ENCODE measurements around the gene PI4K2A. TPM values are rescaled to one million over a fixed set of nuclear protein-coding genes. Genes with fewer than 3 reads are reported as not detected.

Gene PI4K2A
- total RNA-seq, 4 donors from 2014 or later = 14.1 to 35.9 (median 18.5) TPM

DNA sequence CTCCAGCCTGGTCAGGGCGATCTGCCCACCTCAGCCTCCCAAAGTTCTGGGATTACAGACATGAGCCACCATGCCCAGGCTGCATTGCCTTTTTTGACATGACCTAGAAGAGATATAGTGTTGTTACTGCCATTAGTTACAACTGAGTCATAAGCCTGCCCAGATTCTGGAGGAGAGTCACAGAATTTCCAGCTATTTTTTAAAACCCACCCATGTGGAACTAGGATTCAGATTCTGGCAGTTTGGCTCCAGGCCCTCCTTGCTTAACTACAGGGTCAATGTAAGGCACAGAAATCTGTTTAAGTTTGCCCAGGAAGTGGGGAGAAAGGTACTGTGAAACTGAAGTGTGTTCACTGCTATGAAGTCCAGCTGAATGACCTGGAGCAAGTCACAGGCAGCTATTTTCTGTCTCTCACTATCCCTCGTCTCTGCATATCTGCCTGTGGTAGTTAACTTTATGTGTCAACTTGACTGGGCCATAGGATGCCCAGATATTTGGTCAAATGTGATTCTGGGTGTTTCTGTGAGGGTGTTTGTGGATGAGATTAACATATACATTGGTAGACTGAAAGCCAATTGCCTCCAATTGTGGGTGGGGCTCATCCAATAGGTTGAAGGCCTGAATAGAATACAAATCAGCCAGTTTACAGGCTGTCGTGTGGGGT is 64.7 kb downstream of the PI4K2A start:
- TF ChIP-seq, protein P1, sequence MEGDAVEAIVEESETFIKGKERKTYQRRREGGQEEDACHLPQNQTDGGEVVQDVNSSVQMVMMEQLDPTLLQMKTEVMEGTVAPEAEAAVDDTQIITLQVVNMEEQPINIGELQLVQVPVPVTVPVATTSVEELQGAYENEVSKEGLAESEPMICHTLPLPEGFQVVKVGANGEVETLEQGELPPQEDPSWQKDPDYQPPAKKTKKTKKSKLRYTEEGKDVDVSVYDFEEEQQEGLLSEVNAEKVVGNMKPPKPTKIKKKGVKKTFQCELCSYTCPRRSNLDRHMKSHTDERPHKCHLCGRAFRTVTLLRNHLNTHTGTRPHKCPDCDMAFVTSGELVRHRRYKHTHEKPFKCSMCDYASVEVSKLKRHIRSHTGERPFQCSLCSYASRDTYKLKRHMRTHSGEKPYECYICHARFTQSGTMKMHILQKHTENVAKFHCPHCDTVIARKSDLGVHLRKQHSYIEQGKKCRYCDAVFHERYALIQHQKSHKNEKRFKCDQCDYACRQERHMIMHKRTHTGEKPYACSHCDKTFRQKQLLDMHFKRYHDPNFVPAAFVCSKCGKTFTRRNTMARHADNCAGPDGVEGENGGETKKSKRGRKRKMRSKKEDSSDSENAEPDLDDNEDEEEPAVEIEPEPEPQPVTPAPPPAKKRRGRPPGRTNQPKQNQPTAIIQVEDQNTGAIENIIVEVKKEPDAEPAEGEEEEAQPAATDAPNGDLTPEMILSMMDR (IDR thresholded peaks at IDR 0.05; ENCODE audit: low read depth) = no peak

DNA sequence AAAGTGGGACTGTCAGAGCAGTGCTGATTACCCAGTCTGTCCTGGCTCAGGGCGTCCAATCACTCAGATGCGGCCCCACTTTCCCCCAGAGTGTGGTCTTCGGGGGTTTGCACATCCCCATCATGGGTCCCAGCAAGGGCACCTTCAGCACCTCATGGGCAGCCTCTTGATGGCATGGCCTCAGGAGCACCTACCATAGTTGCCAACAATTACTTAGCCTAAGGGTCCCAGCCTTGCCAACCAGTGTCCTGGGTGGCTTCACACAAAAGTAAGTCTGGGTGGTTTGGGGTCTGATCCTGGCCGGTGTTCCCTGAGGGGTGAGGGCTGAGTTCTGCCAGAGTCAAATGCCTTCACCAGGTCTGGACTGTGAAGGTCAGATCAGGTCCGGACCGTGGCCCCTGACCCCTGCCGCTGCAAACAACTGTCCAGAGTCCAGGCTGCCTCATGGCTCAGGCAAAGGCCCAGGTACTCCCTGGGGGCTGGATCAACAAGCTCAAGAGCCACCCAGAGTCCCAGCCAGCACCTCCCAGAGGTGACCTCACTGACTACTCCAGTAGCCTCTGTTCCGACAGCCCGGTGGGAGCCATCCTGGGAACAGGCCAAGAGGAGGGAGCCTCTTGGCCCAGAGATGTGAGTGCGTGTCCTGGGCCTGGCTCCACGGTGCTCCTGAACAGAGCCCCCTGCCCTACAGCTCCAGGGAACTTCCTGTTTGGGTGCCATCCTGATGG is 66.8 kb downstream of the PI4K2A start:
- TF ChIP-seq, protein P1 (IDR thresholded peaks at IDR 0.05; ENCODE audit: low read depth) = no peak

DNA sequence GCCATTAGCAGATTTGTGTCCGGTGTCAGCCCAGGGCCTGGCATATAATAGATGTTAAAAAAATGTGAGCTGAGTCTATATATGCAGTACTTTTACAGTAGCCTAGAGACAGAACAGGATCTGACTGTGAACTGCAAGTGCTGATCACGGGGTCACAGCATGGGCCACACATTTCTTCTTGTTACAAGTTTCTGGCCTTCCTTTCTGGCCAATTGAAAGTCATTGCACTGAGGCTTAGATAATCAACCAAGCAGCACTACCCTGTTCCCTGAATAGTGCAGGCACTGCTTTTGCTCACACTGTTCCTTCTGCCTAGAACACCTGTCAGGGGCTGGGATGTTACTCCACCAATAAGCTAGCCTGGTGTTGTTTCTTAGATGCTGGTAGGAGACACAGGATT is 67.7 kb downstream of the PI4K2A start:
- TF ChIP-seq, protein P1 (IDR thresholded peaks at IDR 0.05; ENCODE audit: low read depth) = no peak

DNA sequence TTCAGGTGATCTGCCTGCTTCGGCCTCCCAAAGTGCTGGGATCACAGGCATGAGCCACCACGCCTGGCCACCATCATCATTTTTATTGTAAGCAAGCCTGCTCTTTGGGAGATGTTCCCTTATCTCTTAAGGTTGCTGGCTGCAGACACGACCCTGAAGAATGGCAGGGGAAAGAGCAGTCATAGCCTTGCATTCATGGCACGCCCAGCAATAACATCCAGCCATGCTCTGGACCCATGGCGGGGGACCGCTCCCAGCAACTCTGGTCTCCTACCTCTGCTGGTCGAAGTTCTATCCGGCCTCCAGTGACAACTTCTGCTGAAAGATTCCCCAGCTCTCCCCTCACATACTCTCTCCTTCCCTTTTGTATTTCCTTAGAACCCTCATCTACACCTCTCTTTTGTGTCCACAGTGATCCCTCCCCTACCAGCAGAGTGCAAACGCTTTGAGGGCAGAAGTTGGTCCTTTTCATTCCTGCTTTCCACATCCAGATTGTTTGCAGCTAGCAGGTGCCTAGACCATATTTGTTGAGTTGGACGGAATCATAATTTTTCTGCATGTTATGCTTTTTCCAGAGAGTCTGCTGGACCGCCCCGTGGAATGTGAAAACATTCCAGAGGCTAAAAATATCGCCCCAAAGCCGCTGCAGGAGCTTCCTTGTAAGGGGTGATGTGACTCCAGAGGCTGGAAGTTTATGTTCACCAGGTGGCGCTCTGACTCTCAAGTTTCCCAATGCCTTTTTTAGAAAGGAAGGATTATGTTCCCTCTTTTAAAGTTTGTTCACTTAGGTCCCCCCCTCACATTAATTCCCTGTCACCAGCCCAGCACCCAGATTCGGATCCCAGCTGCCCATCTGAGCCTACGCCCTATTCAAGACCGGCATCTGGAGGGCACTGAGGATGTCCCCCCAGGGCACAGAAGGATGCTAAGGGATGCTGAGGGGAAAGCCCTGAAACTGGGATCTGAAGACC is 68.8 kb downstream of the PI4K2A start:
- TF ChIP-seq, protein P1 (IDR thresholded peaks at IDR 0.05; ENCODE audit: low read depth) = no peak

DNA sequence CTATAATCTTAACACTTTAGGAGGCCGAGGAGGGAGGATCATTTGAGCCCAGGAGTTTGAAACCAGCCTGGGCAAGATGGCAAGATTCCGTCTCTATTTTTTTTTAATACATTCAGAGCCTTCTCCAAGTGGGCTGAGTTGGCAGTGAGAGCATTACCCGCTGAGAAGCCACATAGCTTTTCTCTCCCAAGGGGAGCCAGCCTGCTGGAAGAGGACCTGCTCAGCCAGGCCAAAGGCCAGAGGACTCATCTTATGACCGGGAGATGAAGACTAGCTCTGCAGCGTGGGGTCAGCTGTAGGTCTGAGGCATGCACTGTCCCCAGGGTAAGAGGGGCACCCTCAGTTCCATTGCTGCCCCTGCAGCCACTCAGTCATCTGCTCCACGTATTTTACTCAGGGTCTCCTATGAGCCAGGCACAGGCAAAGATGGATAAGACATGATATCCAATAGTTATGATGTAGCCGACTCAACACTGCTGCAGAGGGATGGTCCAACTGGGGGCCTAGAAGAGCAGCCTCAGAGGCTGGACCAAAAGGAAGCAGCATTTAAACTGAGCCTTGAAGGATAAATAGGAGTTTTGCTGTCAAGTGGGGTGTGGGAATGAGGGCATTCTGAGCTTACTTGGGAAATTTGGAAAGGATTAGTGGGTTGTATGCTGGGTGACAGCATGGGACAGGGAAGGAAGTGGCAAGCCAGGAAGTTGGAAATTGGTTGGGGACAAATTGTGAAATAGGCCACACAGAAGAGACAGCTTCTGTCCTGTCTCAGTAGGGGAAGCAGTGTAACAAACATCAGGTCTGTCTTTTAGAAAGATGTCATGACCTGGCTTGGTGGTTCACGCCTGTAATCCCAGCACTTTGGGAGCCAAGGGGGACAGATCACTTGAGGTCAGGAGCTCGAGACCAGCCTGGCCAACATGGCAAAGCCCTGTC is 71.4 kb downstream of the PI4K2A start:
- TF ChIP-seq, protein P1 (IDR thresholded peaks at IDR 0.05; ENCODE audit: low read depth) = no peak

DNA sequence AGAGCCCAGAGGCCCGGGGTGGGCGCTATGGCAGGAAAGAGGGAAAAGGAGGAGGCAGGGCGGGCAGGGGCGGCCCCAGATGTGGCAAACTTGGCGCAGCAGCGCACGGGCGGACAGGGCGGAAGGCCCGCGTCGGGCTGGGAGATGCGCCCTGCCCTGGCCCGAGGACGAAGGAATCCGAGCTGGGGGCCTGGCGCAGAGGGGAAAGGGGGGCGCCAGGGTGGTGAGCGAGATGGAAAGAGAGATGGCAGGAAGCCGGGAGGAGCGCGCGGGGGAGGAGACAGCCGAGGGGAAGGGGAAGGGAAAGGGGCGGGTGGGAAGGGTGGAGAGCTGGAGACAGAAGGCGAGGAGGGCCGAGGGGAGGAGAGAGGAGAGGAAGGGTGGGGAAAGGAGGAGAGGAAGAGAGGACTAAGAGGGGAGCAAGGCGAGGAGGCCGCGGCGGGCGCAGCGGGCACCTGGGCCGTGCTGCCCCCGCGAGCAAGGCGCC is 72.9 kb downstream of the PI4K2A start, which contains the start of gene MARVELD1:
Gene MARVELD1, plus strand, starts transcription at position 392 of the 487 bp plus-strand sequence. CDS start 147 bp downstream, outside the sequence.
- TF ChIP-seq, protein P1 (IDR thresholded peaks at IDR 0.05; ENCODE audit: low read depth) = no peak
